NCI-H146 (cell line): ENCODE data around the gene TUBGCP5.
"Not testable (repeated sequence)": the region's sequence is repeated elsewhere in the genome, so short reads cannot be mapped to it uniquely, and the experiment has no call there.

Source experiments
- DNase-seq: peaks from one replicate; lab custom pipeline; 2025; lab: John Stamatoyannopoulos, UW

Gene TUBGCP5

DNA sequence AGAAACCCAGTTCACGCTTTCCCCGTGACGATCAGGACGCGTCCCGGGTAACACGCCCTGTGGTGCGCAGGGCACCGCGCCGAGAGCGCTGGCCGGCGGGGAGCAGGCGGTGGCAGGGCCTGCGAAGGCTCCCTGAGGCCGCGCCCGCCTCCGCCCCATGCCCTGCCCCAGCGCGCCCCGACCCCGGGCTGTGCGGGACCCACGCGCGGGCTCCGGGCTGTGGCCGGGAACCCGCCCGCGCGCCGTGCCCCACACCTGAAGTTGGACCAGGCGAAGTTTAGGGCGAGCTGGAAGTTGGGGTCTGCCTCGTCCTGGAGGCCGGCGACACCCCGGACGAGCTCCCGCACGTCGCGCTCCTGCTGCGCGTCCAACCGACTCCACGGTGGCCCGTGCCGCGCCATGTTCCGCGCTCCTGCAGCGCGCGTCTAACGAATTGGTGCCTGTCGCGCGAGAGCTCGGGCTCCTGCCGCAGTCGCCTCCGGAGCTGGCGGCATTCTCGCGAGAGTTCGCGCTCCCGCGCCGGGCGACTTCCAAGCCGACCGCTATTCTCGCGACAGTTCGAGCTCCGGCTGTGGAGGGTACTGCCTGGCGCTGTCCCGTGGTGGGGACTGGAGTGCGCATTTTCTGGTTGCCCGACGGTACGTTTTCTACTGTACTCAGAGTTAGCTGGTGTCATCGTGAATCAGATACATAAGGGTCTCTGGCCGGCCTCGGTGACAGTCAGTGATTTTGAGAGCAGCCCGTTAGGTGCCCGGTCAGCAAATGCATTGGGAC is at the start of gene TUBGCP5:
TUBGCP5 (minus strand) TSS at position 427 of the 774 bp plus-strand sequence; CDS start at position 401, 26 bp downstream.
- DNase-seq: peak; percentile 91

DNA sequence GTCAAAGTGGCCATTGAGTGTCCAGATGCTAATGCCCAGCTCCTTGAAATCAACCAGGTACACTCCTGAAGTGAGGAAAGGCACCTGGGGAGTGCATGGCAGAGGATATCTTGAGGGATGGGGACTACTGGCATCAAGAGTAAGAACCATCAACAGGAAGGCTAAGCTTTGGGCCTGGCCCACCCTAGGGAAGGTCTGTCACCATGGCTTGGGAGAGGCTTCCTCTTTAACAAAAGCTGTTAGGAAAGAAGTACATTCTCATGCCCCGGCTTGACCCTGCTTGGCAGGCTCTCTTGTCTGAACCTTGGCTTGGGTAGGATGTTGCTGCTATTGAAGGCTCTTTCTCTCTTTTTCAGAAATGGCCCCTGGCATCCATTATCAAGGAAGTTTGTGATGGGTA is 43.7 kb upstream of the TUBGCP5 start:
- no peak for DNase-seq

DNA sequence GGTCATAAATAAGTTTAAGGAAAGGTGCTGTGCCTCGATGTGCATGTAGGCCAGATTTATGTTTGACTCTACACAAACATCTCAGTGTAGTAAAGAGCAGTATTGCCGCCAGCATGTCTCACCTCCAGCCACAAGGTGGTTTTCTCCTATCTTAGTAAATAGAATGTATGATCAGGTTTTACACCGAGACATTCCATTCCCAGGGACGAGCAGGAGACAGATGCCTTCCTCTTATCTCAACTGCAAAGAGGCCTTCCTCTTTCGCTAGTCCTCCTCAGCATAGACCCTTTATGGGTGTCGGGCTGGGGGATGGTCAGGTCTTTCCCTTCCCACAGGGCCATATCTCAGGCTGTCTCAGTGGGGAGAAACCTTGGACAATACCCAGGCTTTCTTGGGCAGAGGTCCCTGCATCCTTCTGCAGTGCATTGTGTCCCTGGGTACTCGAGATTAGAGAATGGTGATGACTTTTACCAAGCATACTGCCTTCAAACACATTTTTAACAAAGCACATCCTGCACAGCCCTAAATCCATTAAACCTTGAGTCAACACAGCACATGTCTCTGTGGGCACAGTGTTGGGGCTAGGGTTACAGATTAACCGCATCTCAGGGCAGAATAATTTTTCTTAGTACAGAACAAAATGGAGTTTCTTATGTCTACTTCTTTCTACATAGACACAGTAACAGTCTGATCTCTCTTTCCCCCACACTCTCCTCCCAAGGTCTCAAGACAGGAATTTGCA is 42.8 kb upstream of the TUBGCP5 start:
- DNase-seq: not testable (repeated sequence)

DNA sequence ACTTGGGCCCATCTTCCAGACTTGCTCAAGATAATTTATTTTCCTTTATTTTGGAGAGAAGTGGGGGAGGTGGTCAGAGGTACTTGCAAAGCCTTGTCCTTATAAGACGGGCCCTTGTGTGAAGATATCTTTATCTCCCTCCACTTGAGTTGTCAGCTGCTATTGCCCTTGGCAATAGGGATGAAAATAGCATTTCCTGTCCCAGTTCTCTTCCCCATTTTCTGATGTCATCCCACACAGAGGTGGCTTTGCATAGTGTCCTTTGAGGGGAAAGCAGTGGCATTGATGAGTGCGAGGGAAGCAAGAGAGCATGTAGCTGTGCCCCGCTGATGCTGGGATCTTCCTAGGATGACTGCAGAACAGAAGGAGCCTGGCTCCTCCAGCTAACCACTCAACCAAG is 41.9 kb upstream of the TUBGCP5 start:
- no peak for DNase-seq

DNA sequence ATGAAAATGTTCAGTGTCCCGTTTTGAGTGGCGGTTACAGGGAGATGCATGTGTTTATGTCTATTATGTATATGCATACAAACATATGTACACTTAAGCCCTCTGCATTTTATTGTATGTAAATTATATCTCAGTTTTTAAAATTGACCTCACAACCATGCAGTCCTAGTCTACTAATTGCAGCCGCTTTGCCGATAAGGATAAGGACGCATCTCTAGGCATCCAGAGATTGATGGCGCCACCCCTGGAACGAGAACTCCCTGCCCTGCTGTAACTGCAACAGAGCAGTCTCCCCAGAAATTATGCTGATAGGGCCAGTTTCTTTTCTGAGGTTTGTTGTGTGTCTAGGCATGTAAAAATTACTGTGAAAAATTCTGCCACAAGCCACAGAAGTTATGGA is 40.4 kb upstream of the TUBGCP5 start:
- no peak for DNase-seq

DNA sequence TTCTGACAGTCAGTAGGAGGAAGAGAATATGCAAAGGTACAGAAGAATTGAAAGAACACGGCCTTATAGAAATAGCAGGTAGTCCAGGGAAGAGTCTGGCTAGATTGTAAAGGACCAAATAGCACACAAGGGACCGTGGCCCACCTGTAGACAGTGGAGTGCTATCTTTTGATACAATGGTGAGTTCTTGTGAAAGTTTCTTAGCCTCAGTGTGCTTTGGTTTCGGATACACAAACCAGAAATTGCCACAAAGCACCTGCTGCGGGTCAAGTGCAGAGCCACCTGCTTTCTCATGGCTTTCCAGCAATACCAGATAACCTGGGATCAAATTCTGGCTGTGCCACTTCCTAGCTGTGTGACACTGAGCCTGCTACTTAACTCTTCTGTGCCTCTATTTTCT is 36.6 kb upstream of the TUBGCP5 start:
- DNase-seq: no peak

DNA sequence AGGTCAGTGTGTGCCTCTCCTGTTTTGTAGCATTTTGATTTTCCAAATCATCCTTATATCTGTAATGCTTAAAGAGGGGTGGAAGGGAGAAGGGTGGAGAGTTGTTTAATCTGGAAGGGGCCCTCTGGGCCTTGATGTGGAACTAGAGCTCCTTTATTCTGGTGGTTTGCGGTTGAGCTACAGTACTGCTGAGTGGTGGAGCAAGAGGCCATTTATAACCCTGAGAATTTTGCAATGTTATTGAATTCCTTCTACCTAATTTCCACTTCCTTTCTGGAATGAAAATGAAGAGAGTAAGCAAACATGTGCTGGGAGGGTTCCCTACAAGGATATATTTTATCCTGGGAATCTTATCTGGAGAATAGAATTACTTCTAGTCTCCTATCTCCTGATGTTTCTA is 35.3 kb upstream of the TUBGCP5 start:
- DNase-seq: no peak

DNA sequence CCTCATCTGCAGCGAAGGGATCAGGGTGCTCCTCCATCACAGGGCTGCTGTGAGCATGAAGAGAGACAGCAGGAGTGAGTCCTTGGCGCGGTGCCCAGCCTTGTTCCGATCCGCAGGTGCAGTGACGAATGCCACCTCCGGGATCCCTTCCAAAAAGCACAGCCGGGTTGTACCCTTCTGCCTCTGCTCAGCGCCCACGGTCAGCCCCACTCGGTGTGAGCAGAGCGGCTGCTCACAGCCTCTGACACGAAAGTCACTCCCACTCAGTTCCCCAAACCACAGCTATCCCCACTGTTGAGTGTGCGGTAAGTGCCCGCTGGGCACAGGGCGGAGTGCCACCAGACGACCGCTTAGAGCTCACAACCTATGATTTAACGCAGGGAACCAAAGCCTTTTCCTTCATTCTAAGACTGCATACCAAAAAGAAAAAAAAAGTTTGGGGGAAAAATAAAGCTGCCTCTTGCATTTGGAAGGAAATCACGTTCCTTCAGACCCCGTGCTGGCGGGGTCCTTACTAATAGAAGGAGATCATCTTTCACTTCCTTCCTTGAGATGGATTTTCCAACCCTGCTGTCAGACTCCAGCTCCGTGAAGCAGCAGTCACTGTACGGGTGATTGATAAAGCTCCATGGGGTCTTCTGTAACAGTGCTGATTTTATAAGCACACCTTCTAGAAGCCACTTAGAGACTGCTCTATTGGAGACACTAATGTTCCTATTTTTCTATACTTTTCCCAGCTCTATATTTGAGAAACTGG is 34.7 kb upstream of the TUBGCP5 start:
- peak; percentile 47 for DNase-seq

DNA sequence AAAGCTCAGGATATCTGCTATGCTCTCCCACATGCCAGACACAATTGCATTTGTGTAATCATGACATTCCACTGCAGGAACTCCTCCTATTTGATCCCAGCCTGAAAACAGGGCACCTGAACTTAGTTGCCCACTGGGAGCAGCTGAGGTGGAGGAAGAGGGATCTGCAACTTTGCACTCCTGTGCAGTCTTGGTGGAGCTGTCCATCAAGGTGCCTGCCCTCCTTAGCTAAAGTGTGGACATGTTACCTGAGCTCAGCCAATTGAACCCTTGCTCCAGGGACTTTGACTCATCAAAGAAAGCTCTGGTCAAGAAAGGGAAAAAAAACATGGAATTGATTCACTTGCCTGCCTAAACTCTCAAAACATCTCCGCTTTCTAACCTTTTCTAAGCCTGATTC is 33.3 kb upstream of the TUBGCP5 start:
- no peak for DNase-seq

DNA sequence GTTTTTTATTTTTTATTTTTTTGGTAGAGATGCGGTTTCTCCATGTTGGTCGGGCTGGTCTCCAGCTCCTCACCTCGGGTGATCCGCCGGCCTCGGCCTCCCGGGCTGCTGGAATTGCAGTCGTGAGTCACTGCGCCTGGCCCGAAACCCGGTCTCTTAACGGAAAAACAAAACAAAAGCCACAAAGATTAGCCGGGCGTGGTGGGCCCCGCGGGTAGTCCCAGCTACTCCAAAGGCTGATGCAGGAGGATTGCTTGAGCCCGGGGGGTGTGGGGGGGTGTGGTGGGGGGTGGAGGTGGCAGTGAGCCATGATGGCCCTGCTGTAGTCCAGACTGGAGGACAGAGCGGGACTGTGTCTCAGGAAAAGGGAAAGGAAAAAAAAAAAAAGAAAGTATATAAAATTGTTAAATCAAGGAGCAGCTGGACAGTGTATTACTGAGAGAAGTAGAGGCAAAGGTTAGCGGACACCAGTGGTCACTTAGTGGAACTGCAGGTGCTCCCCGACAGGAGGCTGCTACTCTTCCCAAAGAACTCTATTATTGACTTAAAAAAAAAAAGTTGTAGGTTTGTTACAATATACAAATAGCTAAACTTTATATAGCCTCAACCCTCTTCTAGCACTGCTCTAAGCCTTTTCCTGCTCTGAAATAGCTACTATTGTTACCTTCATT is 30.3 kb upstream of the TUBGCP5 start:
- DNase-seq: no peak

DNA sequence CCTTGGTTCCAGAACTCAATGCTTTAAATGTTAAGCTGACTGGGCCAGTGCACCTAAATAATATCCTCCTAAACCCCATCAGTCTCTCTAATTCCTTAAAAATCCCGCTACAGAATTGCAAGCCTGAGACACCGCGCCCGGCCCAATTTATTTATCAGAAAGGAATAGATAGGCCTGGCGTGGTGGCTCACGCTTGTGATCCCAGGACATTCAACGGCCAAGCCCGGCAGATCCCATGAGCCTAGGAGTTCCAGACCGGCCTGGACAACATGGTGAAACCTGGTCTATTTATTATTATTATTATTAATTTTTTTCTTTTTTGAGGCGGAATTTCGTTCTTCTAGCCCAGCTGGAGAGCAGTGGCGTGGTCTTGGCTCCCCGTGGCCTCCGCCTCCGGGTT is 28.0 kb upstream of the TUBGCP5 start:
- no peak for DNase-seq

DNA sequence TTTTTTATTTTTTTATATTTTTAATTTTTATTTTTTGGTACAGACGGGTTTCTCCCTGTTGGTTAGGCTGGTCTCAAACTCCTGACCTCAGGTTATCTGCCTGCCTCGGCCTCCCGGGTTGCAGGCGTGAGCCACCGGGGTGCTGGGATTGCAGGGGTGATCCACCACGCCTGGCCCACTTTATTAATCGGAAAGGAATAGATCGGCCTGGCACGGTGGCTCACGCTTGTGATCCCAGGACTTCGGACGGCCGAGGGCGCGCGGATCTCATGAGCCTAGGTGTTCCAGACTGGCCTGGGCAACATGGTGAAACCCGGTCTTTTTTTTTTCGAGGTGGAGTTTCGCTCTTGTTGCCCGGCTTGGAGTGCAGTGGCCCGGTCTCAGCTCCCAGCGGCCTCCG is 26.5 kb upstream of the TUBGCP5 start:
- DNase-seq: no peak

DNA sequence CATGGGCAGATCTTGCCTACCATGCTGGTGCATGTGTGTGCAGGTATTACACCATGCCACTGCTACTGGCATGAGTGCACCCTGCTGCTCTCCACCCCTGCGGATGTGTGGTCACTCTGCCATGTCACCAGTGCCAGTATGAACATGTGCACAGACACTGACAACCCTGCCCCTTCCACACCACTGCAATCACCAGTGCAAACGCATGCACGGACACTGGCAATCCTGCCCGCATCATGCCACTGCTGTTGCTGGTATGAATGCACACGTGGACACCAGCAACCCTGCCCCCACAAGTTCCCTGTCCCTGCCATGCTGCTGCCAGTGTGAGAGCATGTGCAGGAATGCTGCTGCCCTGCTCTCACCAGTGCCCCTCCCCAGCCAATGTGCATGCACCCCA is 24.8 kb upstream of the TUBGCP5 start:
- no peak for DNase-seq

DNA sequence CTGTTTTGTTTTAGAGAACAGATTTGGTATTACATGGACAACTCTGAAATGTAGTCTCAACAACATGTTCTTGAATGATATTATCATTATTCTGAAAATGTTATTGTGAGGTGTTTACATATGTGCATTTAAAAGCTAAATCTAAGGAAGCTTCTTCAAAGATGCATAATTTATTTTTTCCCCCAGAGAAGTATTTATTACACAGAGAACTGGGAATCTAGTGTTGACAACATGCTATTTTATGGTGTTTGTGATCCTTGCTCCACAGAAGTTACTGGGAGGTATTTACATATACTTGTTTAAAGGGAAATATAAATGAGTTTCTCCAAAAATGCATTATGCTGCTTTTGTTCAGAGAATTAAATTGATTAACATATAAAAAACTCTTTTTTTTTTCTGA is 18.3 kb upstream of the TUBGCP5 start:
- DNase-seq: no peak

DNA sequence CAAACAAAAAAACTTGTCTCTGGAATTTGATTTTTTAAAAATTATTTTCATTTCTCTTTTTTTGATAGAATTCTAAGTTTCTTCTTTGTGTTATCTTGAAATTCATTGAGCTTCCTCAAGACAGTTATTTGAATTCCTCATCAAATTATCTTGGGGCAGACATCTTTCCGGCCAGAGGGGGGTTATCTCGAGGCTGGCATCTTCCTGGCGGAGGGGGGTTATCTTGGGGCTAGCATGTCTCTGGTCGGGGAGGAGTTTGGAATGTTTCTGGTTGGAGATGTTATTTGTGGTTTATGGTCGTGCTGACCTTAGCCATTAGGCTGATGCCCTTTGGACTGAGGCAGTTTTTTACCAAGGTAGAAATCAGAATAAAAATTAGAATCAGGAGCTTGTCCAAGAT is 15.9 kb upstream of the TUBGCP5 start:
- DNase-seq: no peak

DNA sequence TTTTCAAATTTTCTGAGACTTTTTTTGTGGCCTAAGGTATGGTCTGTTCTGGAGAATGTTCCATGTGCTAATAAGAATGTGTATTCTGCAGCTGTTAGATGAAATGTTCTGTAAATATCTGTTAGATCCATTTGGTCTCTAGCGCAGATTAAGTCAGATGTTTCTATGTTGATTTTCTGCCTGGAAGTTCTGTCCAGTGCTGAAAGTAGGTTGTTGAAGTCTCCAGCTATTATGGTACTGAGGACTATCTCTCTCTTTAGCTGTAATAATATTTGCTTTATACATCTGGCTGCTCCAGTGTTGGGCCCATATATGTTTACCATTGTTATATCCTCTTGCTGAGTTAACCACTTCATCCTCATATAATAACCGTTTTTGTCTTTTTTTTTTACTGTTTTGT is 13.2 kb upstream of the TUBGCP5 start:
- no peak for DNase-seq

DNA sequence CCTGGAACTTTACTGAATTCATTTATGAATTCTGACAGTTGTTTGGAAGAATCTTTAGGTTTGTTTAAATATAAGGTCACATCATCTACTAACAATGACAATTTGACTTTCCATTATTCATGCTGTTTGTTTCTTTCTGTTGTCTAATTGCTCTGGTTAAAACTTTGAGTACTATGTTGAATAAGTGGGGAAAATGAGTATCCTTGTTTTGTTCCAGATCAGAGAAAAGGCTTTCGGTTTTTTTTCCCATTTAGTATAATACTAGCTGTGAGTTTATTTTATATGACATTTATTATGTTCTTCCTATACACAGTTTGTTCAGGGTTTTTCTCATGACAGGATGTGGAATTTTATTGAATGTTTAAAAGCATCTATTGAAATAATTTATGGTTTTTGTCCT is 11.3 kb upstream of the TUBGCP5 start:
- DNase-seq: no peak

DNA sequence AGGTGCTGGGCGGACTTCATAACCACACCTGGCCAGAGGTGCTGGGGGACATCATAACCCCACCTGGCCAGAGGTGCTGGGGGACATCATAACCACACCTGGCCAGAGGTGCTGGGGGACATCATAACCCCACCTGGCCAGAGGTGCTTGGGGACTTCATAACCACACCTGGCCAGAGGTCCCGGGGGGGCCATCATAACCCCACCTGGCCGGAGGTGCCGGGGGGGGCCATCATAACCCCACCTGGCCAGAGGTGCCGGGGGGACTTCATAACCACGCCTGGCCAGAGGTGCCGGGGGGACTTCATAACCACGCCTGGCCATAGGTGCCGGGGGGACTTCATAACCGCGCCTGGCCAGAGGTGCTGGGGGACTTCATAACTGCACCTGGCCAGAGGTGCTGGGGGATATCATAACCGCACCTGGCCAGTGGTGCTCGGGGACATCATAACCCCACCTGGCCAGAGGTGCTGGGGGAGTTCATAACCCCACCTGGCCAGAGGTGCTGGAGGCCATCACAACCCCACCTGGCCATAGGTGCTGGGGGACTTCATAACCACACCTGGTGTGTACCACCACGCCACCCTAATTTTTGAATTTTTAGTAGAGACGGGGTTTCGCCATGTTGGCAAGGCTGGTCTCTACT is 10.7 kb upstream of the TUBGCP5 start:
- no peak for DNase-seq

DNA sequence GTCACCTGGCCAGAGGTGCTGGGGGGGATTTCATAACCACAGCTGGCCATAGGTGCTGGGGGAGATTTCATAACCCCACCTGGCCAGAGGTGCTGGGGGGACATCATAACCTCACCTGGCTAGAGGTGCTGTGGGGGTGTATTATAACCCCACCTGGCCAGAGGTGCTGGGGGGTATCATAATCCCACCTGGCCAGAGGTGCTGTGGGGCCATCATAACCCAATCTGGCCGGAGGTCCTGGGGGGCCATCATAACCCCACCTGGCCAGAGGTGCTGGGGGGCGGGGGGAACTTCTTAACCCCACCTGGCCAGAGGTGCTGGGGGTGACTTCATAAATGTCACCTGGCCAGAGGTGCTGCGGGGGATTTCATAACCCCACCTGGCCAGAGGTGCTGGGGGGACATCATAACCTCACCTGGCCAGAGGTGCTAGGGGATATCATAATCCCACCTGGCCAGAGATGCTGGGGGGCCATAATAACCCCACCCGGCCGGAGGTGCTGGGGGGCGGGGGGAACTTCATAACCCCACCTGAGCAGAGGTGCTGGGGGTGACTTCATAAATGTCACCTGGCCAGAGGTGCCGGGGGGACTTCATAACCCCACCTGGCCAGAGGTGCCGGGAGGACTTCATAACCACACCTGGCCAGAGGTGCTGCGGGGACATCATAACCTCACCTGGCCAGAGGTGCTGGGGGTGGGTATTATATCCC is 9.4 kb upstream of the TUBGCP5 start:
- not testable (repeated sequence) for DNase-seq

DNA sequence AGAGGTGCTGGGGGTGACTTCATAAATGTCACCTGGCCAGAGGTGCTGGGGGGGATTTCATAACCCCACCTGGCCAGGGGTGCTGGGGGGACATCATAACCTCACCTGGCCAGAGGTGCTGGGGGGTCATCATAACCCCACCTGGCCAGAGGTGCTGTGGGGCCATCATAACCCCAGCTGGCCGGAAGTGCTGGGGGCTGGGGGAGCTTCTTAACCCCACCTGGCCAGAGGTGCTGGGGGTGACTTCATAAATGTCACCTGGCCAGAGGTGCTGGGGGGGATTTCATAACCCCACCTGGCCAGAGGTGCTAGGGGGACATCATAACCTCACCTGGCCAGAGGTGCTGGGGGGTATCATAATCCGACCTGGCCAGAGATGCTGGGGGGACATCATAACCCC is 4.6 kb upstream of the TUBGCP5 start:
- not testable (repeated sequence) for DNase-seq

DNA sequence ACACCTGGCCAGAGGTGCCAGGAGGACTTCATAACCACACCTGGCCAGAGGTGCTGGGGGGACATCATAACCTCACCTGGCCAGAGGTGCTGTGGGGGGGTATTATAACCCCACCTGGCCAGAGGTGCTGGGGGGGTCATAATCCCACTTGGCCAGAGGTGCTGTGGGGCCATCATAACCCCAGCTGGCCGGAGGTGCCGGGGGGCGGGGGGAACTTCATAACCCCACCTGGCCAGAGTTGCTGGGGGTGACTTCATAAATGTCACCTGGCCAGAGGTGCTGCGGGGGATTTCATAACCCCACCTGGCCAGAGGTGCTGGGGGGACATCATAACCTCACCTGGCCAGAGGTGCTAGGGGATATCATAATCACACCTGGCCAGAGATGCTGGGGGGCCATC is 4.2 kb upstream of the TUBGCP5 start:
- not testable (repeated sequence) for DNase-seq
